GM23338 (cell line): Measurements from ENCODE around the gene IRX1.

ENCODE experiments used
- CTCF ChIP-seq, 2 experiments: fragments of 200-600 bp in 1 of 2; sonication (generic) in 1 of 2; conservative IDR thresholded peaks; 2 replicates each; pipeline versions ENCODE4 v1.5.1 to v1.6.1; 2016 to 2017; ENCODE audit warnings: antibody characterized with exemption in 2 of 2, low read depth in 2 of 2, mild to moderate bottlenecking in 2 of 2, moderate library complexity in 1 of 2
- ETS1 ChIP-seq: IDR thresholded peaks from 2 replicates; pipeline ENCODE4 v1.6.1; 2016; ENCODE audit warnings: antibody characterized with exemption
- EZH2 ChIP-seq: fragments of 200-600 bp; sonication (generic); IDR thresholded peaks from one replicate; pipeline ENCODE4 v1.8.0; 2017; ENCODE audit warnings: antibody characterized with exemption, mild to moderate bottlenecking, low read depth; ENCODE audit not compliant: unreplicated experiment
- EZH2phosphoT487 ChIP-seq: fragments of 200-600 bp; sonication (generic); IDR thresholded peaks from one replicate; pipeline ENCODE4 v1.8.1; 2018; ENCODE audit warnings: antibody characterized with exemption; ENCODE audit not compliant: unreplicated experiment
- POLR2AphosphoS5 ChIP-seq: IDR thresholded peaks from 2 replicates; pipeline ENCODE4 v1.6.1; 2016; ENCODE audit warnings: antibody characterized with exemption, low read depth
- REST ChIP-seq: IDR thresholded peaks from one replicate; pipeline ENCODE4 v1.6.1; 2018; ENCODE audit warnings: antibody characterized with exemption; ENCODE audit not compliant: unreplicated experiment
- ZNF114 ChIP-seq: fragments of 250-450 bp; sonication (Bioruptor Pico); IDR thresholded peaks from 2 replicates; pipeline ENCODE4 v1.5.0; 2020; ENCODE audit warnings: mild to moderate bottlenecking, moderate library complexity

GRCh38 chr5:3615217-3615616 lies 19.6 kb downstream of the IRX1 start:
- TF ChIP-seq CTCF (conservative IDR thresholded peaks at IDR 0.05; ENCODE audit: low read depth in 2 of 2) = no peak
- no peak for TF ChIP-seq POLR2AphosphoS5
- no peak for TF ChIP-seq EZH2phosphoT487
- TF ChIP-seq EZH2 = no peak
- no peak for TF ChIP-seq ETS1
- TF ChIP-seq ZNF114 (CRISPR knock-in tag) = no peak
- TF ChIP-seq REST = no peak
